K562 (cell line): ENCODE results near the gene MEX3C. TPM values are rescaled to one million over a fixed set of nuclear protein-coding genes. Genes with fewer than 3 reads are reported as not detected.

Experiments used
- ATAC-seq: fragments of 200-7000 bp; cut with Tn5 transposase; 3 replicates; pipeline ENCODE4 v1.9.1; 2020; ENCODE audit warnings: moderate library complexity
- BruUV-seq: library from RNA; stranded (reverse); fragments of 400-500 nt; replicated peaks from 2 replicates; lab custom pipeline; 2021; lab: Mats Ljungman, UMichigan
- CTCF ChIA-PET: fragments of 300-600 bp; formaldehyde crosslinking; extraction: SDS; loops from one replicate; lab custom pipeline; 2021; ENCODE audit warnings: low intra/inter-chr PET ratio; lab: Yijun Ruan, JAX
- POLR2A ChIA-PET: fragments of 300-600, 350-650 bp; sonication (Branson Sonifier 250); formaldehyde crosslinking; extraction: SDS; loops from one replicate; lab custom pipeline; 2021; ENCODE audit warnings: antibody characterized with exemption, inconsistent platforms; lab: Yijun Ruan, JAX
- DNase-seq, 4 experiments: peaks; one replicate each; pipeline versions ENCODE4 v3.0.0 to v3.0.0-alpha.2; 2011 to 2018; ENCODE audit warnings: low spot score in 3 of 4, mixed read lengths in 3 of 4; ENCODE audit errors: extremely low read depth in 1 of 4
- FAIRE-seq: peaks from 2 replicates; lab custom pipeline; 2011; peaks lifted over from hg19 to GRCh38; lab: Jason Lieb, UNC
- H2AFZ ChIP-seq: 2 replicates; pipeline ENCODE4 v1.6.0; 2011; ENCODE audit warnings: low read depth, low read length, control low read depth, inconsistent platforms
- H3K27ac ChIP-seq: fragments of 200-600 bp; 3 replicates; pipeline ENCODE4 v1.8.0; 2011; ENCODE audit warnings: low read depth, mild to moderate bottlenecking, control low read depth, inconsistent platforms, low read length, moderate library complexity, mixed read lengths; ENCODE audit errors: extremely low read depth
- H3K27me3 ChIP-seq, 2 experiments: fragments of 300-600 bp in 1 of 2; 2 replicates in 1 of 2; 3 replicates in 1 of 2; pipeline versions ENCODE4 v1.6.0 to v1.8.0; 2011; ENCODE audit warnings: inconsistent platforms in 2 of 2, low read length in 2 of 2, mild to moderate bottlenecking in 1 of 2, mixed read lengths in 1 of 2, moderate library complexity in 1 of 2; ENCODE audit not compliant: control insufficient read depth in 2 of 2, insufficient read depth in 2 of 2
- H3K36me3 ChIP-seq: fragments of 300-600 bp; 3 replicates; pipeline ENCODE4 v1.8.0; 2011; ENCODE audit warnings: mild to moderate bottlenecking, low read length, inconsistent platforms; ENCODE audit not compliant: control insufficient read depth, insufficient read depth
- H3K4me1 ChIP-seq, 2 experiments: fragments of 200-600 bp in 1 of 2; replicated peaks in 1 of 2; 2 replicates in 1 of 2; 3 replicates in 1 of 2; pipeline versions ENCODE4 v1.5.1 to v1.8.0; 2011; ENCODE audit warnings: inconsistent platforms in 2 of 2, low read length in 2 of 2, mild to moderate bottlenecking in 1 of 2, mixed read lengths in 1 of 2, moderate library complexity in 1 of 2; ENCODE audit not compliant: control insufficient read depth in 2 of 2, insufficient read depth in 2 of 2
- H3K4me2 ChIP-seq: 2 replicates; pipeline ENCODE4 v1.6.1; 2011; ENCODE audit warnings: low read length, control low read depth, inconsistent platforms, mixed read lengths; ENCODE audit not compliant: insufficient read depth
- H3K4me3 ChIP-seq: fragments of 200-600 bp; sonication (generic), shearing (Covaris generic); 2 replicates; pipeline ENCODE4 v1.5.1; 2016; ENCODE audit warnings: control low read depth, inconsistent platforms
- H3K79me2 ChIP-seq: fragments of 200-600 bp; 3 replicates; pipeline ENCODE4 v1.8.0; 2011; ENCODE audit warnings: low read length, inconsistent platforms; ENCODE audit not compliant: control insufficient read depth, insufficient read depth
- H3K9ac ChIP-seq, 2 experiments: 2 replicates each; pipeline versions ENCODE4 v1.6.0 to v1.6.1; 2011; ENCODE audit warnings: low read depth in 2 of 2, low read length in 2 of 2, control low read depth in 1 of 2, inconsistent platforms in 1 of 2, mild to moderate bottlenecking in 1 of 2, mixed read lengths in 1 of 2; ENCODE audit not compliant: insufficient read depth in 1 of 2
- H3K9me1 ChIP-seq: one replicate; pipeline ENCODE4 v1.6.0; 2011; ENCODE audit warnings: inconsistent platforms, mild to moderate bottlenecking, low read length, moderate library complexity; ENCODE audit not compliant: control insufficient read depth, insufficient read depth
- H3K9me3 ChIP-seq: replicated peaks from 2 replicates; pipeline ENCODE4 v1.5.1; 2011; ENCODE audit warnings: low read depth, low read length, inconsistent platforms; ENCODE audit not compliant: control insufficient read depth, insufficient read depth
- H4K20me1 ChIP-seq: replicated peaks from 2 replicates; pipeline ENCODE4 v1.6.1; 2011; ENCODE audit warnings: low read length, inconsistent platforms, mixed read lengths; ENCODE audit not compliant: control insufficient read depth, insufficient read depth
- ESRRA ChIP-seq: fragments of 450-650 bp; IDR thresholded peaks from 2 replicates; pipeline ENCODE4 v1.6.1; 2014; ENCODE audit warnings: low read depth, mild to moderate bottlenecking, moderate library complexity, borderline replicate concordance
- PHB2 ChIP-seq: fragments of 450-650 bp; IDR thresholded peaks from 2 replicates; pipeline ENCODE4 v1.6.1; 2017; ENCODE audit warnings: low read depth
- WGBS: fragments of 100-300 bp; shearing (Covaris generic); methylation state at CpG from one replicate; pipeline ENCODE4 v1.1.6; 2016; ENCODE audit warnings: low coverage, mixed read lengths; ENCODE audit not compliant: insufficient coverage; ENCODE audit errors: missing lambda C conversion rate; 5-methylcytosine and 5-hydroxymethylcytosine counted together
- in situ Hi-C: fragments of 300-500 bp; cut with MboI; formaldehyde crosslinking; loops from 4 replicates; pipeline ENCODE4 v1.15.0; 2018; ENCODE audit warnings: inconsistent platforms, mixed read lengths
- intact Hi-C: fragments of 100-400 bp; cut with micrococcal nuclease; formaldehyde crosslinking; loops from 2 replicates; pipeline ENCODE4 v1.14.2; 2022
- polyA plus RNA-seq, 8 experiments: library from polyadenylated mRNA; depleted of rRNA in 4 of 8; stranded (reverse) in 5 of 8; unstranded in 3 of 8; fragments of >200 nt; fragmentation: Nextera tagmentation in 2 of 8; fragmentation: Illumina TruSeq in 1 of 8; extraction: Ambion mirVana in 2 of 8; extraction: Trizol in 1 of 8; gene quantifications; 2 replicates each; pipeline versions ENCODE4 v1.2.1 to v1.2.3, GENCODE V29; 2011 to 2014; ENCODE audit warnings: inconsistent platforms in 1 of 8, missing spikeins in 1 of 8
- total RNA-seq, 7 experiments: library from RNA; depleted of rRNA in 6 of 7; stranded (reverse); fragments of >200 nt in 6 of 7; fragmentation: Illumina TruSeq in 2 of 7; extraction: Trizol in 2 of 7; gene quantifications; 2 replicates each; pipeline versions ENCODE4 v1.2.1 to v1.2.3, GENCODE V29; 2011 to 2021; ENCODE audit warnings: low replicate concordance in 1 of 7
- TF ChIP-seq, protein P1 (sequence below): fragments of 450-650 bp; IDR thresholded peaks from 2 replicates; pipeline ENCODE4 v1.7.0; 2016; ENCODE audit warnings: borderline replicate concordance
- TF ChIP-seq, protein P2 (sequence below): IDR thresholded peaks from 2 replicates; pipeline ENCODE4 v1.6.1; 2011; ENCODE audit warnings: borderline replicate concordance, low read depth, mild to moderate bottlenecking, moderate library complexity, low read length; ENCODE audit not compliant: insufficient read depth, poor library complexity, severe bottlenecking
- TF ChIP-seq, protein P3 (sequence below), 2 experiments: fragments of 200-800 bp in 1 of 2; sonication (Bioruptor generic) in 1 of 2; sonication (generic) in 1 of 2; formaldehyde crosslinking in 1 of 2; IDR thresholded peaks in 1 of 2; conservative IDR thresholded peaks in 1 of 2; 2 replicates each; pipeline versions ENCODE4 v1.5.0 to v1.6.1; 2016 to 2020; ENCODE audit warnings: missing compliant biosample characterization in 1 of 2, missing genetic modification characterization in 1 of 2, missing genetic modification reagents in 1 of 2

Gene MEX3C
- total and polyA plus RNA-seq, 9 of the 15 experiments (the other 6 are each of a cell fraction or from before 2014, with no cell fraction given): 2.4 to 14.2 (median 10.6) TPM

DNA sequence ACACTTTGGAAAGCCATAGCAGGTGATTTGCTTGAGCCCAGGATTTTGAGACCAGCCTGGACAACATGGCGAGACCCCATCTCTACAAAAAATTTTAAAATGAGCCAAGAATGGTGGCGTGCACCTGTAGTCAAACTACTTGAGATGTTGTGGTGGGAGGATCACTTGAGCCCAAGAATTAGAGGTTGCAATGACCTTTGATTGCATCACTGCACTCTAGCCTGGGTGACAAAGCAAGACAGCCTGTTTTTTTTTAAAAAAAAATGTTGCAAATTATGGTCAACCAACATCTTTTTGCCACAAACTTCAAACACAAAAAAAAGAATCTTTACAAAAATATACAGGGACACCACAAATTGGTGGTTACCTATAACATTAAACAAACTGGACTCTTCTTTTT lies 40.3 kb downstream of the MEX3C start (continued):
- TF ChIP-seq, protein P1, sequence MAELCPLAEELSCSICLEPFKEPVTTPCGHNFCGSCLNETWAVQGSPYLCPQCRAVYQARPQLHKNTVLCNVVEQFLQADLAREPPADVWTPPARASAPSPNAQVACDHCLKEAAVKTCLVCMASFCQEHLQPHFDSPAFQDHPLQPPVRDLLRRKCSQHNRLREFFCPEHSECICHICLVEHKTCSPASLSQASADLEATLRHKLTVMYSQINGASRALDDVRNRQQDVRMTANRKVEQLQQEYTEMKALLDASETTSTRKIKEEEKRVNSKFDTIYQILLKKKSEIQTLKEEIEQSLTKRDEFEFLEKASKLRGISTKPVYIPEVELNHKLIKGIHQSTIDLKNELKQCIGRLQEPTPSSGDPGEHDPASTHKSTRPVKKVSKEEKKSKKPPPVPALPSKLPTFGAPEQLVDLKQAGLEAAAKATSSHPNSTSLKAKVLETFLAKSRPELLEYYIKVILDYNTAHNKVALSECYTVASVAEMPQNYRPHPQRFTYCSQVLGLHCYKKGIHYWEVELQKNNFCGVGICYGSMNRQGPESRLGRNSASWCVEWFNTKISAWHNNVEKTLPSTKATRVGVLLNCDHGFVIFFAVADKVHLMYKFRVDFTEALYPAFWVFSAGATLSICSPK: no peak
- TF ChIP-seq ESRRA (0 out of 2 replicates have a peak, but pooled peaks have one; percentile 49), PHB2 (no peak)

DNA sequence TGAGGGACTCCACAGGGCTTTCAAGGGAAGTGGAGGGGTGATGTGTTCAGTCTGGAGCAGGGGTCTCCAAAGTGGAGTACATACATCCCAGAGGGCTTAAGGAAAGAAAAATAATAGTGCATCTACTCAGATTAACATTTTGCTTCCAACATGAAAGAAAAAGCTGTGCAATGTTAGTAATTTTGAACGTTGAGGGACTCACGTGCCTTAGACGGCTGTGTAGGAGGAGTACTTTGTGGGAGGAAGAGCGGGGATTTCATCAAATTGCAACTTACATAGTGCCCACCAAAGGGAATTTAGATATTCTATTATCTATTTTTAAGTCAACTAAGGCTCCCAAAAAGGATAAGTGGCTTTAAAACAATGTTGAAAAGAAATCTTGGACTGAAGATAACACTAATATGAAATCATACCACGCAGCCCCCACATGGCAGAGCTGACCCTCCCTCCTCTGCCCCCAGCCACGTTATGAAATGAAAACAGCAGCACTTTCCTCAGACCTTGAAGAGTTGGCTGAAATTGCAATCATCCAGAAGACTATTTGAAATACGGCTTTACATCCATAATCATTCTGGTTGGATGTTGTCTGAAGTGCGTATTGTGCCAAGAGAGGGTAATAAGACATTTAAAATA lies 42.9 kb downstream of the MEX3C start:
- H3K9ac ChIP-seq: no peak overlapping the region
- H3K4me3 ChIP-seq: no peak overlapping the region
- peaks cover 2 to 39% of the 10 kb centered on the region in 2 experiments for H3K27me3 ChIP-seq
- intact Hi-C loops: no loop called here
- no peaks in the 10 kb centered on the region for H3K9me3 ChIP-seq
- H4K20me1 ChIP-seq: no peaks in the 10 kb centered on the region
- DNase-seq (no peak), FAIRE-seq (no peak), ATAC-seq (no peak)
- H3K36me3 ChIP-seq: no peaks in the 10 kb centered on the region
- H2AFZ ChIP-seq: no peak overlapping the region
- TF ChIP-seq, protein P2, sequence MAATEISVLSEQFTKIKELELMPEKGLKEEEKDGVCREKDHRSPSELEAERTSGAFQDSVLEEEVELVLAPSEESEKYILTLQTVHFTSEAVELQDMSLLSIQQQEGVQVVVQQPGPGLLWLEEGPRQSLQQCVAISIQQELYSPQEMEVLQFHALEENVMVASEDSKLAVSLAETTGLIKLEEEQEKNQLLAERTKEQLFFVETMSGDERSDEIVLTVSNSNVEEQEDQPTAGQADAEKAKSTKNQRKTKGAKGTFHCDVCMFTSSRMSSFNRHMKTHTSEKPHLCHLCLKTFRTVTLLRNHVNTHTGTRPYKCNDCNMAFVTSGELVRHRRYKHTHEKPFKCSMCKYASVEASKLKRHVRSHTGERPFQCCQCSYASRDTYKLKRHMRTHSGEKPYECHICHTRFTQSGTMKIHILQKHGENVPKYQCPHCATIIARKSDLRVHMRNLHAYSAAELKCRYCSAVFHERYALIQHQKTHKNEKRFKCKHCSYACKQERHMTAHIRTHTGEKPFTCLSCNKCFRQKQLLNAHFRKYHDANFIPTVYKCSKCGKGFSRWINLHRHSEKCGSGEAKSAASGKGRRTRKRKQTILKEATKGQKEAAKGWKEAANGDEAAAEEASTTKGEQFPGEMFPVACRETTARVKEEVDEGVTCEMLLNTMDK: no peak
- TF ChIP-seq, protein P3, sequence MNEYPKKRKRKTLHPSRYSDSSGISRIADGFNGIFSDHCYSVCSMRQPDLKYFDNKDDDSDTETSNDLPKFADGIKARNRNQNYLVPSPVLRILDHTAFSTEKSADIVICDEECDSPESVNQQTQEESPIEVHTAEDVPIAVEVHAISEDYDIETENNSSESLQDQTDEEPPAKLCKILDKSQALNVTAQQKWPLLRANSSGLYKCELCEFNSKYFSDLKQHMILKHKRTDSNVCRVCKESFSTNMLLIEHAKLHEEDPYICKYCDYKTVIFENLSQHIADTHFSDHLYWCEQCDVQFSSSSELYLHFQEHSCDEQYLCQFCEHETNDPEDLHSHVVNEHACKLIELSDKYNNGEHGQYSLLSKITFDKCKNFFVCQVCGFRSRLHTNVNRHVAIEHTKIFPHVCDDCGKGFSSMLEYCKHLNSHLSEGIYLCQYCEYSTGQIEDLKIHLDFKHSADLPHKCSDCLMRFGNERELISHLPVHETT (CRISPR knock-in tag; conservative IDR thresholded peaks at IDR 0.05 in 1 of 2, IDR thresholded peaks at IDR 0.05 in 1 of 2): no peak
- 4% methylated on average over 8 of the region's 8 CpGs for WGBS
- BruUV-seq: no TSS peak
- peaks cover 0 to 3% of the 10 kb centered on the region in 2 experiments; a peak in 2 of 5 replicates for H3K4me1 ChIP-seq
- in situ Hi-C loops: no loop called here
- ChIA-PET CTCF (no interaction called here), POLR2A (no interaction called here)
- H3K79me2 ChIP-seq: no peaks in the 10 kb centered on the region
- H3K27ac ChIP-seq: no peak overlapping the region
- no peaks in the 10 kb centered on the region for H3K9me1 ChIP-seq
- H3K4me2 ChIP-seq: no peak overlapping the region
